Activated B cell treated with CpG ODN at 0.5 μM for 24 hours (primary cell): ENCODE results near the gene EXD3. TPM values are rescaled to one million over a fixed set of nuclear protein-coding genes. Genes with fewer than 3 reads are reported as not detected.
A peak's percentile ranks its signal among the peaks of the same experiment; 100 is the strongest.

Experiments
- ATAC-seq: fragments of 200-7000 bp; cut with Tn5 transposase; one replicate; pipeline ENCODE4 v1.10.0; 2021; ENCODE audit warnings: low read depth, mild to moderate bottlenecking, moderate library complexity
- CTCF ChIA-PET: fragments of 350-600 bp; sonication (Branson Sonifier 250); formaldehyde crosslinking; loops from one replicate; lab custom pipeline; 2021; ENCODE audit warnings: antibody characterized with exemption; lab: Charles Lee
- POLR2A ChIA-PET: fragments of 350-600 bp; sonication (Branson Sonifier 250); formaldehyde crosslinking; loops from one replicate; lab custom pipeline; 2021; ENCODE audit warnings: antibody characterized with exemption; lab: Charles Lee
- DNase-seq: peaks from one replicate; pipeline ENCODE4 v3.0.0; 2022
- H3K27ac Mint-ChIP-seq: one replicate; pipeline ENCODE4 v1.8.0; 2020; ENCODE audit warnings: mixed read lengths
- H3K27me3 Mint-ChIP-seq: one replicate; pipeline ENCODE4 v1.8.0; 2021; ENCODE audit warnings: mixed read lengths
- H3K36me3 Mint-ChIP-seq: one replicate; pipeline ENCODE4 v1.8.0; 2021; ENCODE audit warnings: low read depth, mixed read lengths
- H3K4me1 Mint-ChIP-seq: one replicate; pipeline ENCODE4 v1.8.0; 2021; ENCODE audit warnings: mixed read lengths
- H3K4me3 Mint-ChIP-seq: one replicate; pipeline ENCODE4 v1.8.0; 2020; ENCODE audit warnings: mild to moderate bottlenecking, mixed read lengths
- H3K9me3 Mint-ChIP-seq: one replicate; pipeline ENCODE4 v1.8.0; 2020; ENCODE audit warnings: mixed read lengths
- intact Hi-C: fragments of 100-400 bp; cut with micrococcal nuclease; formaldehyde crosslinking; loops from one replicate; pipeline ENCODE4 v1.15.1; 2024
- total RNA-seq: library from RNA; stranded (reverse); gene quantifications from 2 replicates; pipeline ENCODE4 v1.2.3, GENCODE V29; 2022
- TF ChIP-seq, protein P1 (sequence below): fragments of 200-600 bp; IDR thresholded peaks from one replicate; pipeline ENCODE4 v1.8.0; 2022; ENCODE audit warnings: antibody characterized with exemption, mild to moderate bottlenecking

The EXD3 gene
- total RNA-seq, 1 donor from 2014 or later = 12.8 TPM

DNA sequence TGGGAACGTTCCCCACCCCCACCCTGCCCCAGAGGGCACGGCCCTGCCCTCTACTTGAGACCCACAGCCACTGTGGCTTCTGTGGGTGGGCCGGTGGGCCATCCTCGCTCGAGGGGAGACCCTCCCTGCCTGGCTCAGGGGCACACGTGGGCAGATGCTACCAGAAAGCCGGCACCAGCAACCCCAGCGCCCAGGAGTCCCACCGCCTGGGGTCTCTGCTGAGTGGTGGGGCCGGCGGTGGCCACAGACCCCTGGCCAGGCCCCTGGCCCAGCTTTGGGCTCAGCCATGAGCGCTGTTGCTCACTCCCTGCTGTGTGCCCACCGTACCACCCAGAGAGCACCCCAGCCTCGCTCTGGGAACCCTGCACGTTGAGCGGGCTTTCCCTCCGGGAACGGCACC lies 104.4 kb downstream of the EXD3 start:
- Mint-ChIP-seq H3K4me3 (no peak overlapping the region), H3K36me3 (no peaks in the 10 kb centered on the region), H3K27ac (no peak overlapping the region), H3K9me3 (no peaks in the 10 kb centered on the region), H3K4me1 (peaks cover 8% of the 10 kb centered on the region), H3K27me3 (peaks cover 2% of the 10 kb centered on the region)
- POLR2A ChIA-PET = interaction anchor here (0.8 to 1.0 kb wide), 2 partner anchors 16 to 78 kb away, joined by 3 to 4 read pairs; partner anchors contain the start of gene NRARP
- no peak for ATAC-seq
- no peak for DNase-seq
- intact Hi-C loops = no loop called here
- CTCF ChIA-PET = interaction anchor here (3.6 kb wide), 1 partner anchor 17 kb away, joined by 17 read pairs; the partner anchor contains the start of gene NRARP
- TF ChIP-seq, protein P1, sequence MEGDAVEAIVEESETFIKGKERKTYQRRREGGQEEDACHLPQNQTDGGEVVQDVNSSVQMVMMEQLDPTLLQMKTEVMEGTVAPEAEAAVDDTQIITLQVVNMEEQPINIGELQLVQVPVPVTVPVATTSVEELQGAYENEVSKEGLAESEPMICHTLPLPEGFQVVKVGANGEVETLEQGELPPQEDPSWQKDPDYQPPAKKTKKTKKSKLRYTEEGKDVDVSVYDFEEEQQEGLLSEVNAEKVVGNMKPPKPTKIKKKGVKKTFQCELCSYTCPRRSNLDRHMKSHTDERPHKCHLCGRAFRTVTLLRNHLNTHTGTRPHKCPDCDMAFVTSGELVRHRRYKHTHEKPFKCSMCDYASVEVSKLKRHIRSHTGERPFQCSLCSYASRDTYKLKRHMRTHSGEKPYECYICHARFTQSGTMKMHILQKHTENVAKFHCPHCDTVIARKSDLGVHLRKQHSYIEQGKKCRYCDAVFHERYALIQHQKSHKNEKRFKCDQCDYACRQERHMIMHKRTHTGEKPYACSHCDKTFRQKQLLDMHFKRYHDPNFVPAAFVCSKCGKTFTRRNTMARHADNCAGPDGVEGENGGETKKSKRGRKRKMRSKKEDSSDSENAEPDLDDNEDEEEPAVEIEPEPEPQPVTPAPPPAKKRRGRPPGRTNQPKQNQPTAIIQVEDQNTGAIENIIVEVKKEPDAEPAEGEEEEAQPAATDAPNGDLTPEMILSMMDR = no peak

DNA sequence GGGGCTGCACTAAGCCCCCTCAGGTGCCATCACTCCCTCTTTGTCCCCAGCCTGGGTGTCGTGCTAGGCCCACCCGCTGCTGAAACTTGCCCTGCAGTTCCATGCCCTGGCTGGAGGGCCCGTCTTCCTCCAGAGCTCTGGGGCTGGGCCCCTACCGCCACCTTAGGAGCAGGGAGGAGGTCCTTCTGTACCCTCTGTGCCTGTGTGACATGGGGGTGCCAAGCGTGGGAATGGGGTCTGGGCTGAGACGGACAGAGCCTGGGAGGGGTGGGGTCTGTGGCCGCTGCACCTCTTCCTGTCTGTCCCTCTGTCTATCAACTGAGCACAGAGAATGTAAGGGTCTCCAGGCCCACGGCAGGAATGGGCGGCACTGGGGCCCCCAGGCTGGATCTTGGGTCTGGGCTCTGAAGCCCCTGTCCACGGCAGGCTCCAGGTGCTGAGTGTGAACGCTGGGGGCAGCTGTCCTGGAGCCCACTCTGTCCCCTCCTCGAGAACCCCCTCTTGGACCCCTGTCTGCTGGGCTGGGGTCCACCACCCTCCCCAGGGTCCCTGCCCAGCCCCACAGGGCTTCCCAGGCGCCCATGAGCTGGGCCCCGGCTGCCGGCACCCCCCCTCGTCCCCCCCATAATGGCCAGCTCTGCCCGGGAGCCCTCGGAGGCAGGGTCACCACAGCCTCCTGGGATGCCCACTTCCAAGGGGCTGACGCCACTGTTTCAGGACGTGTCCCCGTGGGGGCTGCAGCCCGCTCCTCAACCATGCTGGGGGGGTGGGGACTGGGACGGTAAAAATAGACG lies 105.0 kb downstream of the EXD3 start:
- intact Hi-C loops = no loop called here
- Mint-ChIP-seq H3K4me1 (peaks cover 8% of the 10 kb centered on the region), H3K27me3 (peaks cover 2% of the 10 kb centered on the region), H3K4me3 (no peak overlapping the region), H3K9me3 (no peaks in the 10 kb centered on the region), H3K36me3 (no peaks in the 10 kb centered on the region), H3K27ac (no peak overlapping the region)
- DNase-seq (no peak), ATAC-seq (no peak)
- ChIA-PET CTCF (interaction anchor here (3.6 kb wide), 1 partner anchor 16 kb away, joined by 17 read pairs; the partner anchor contains the start of gene NRARP), POLR2A (interaction anchor here (0.8 to 1.1 kb wide), 3 partner anchors 13 to 77 kb away, joined by 3 to 4 read pairs (median 4); partner anchors contain the start of gene NRARP)
- TF ChIP-seq, protein P1 = no peak

DNA sequence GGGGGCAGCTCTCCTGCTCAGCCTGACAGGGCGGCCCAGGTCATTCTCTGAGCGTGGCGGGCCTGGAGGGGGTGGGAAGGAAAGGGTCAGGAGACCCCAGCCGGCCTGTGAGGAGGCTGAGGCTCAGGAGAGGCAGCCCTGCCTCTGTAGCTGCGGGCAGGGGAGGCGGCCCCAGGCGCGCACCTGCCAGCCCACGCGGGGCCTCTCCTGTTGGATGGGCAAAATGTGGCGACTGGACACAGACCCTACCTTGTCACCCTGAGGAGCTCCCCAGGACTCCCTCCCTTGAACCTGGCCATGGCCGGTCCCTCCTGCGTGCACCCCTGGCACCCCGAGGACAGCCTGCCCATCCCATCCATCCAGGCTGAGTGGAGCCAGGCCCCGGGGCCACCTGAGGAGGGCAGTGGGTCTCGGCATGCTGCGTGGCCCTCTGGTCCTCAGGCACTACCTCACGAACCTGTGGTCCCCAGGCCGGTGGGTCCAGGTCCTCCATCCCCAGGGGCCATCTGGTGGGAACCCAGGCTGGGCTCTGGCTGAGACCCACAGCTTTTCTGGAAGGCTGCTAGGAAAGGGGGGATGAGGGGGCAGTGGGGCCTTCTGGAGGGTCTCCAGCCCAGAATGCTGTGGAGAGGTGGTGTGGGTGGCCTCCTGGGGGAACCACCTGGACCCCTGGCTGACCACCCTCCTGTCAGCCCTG lies 105.8 kb downstream of the EXD3 start:
- no peaks in the 10 kb centered on the region for H3K36me3 Mint-ChIP-seq

DNA sequence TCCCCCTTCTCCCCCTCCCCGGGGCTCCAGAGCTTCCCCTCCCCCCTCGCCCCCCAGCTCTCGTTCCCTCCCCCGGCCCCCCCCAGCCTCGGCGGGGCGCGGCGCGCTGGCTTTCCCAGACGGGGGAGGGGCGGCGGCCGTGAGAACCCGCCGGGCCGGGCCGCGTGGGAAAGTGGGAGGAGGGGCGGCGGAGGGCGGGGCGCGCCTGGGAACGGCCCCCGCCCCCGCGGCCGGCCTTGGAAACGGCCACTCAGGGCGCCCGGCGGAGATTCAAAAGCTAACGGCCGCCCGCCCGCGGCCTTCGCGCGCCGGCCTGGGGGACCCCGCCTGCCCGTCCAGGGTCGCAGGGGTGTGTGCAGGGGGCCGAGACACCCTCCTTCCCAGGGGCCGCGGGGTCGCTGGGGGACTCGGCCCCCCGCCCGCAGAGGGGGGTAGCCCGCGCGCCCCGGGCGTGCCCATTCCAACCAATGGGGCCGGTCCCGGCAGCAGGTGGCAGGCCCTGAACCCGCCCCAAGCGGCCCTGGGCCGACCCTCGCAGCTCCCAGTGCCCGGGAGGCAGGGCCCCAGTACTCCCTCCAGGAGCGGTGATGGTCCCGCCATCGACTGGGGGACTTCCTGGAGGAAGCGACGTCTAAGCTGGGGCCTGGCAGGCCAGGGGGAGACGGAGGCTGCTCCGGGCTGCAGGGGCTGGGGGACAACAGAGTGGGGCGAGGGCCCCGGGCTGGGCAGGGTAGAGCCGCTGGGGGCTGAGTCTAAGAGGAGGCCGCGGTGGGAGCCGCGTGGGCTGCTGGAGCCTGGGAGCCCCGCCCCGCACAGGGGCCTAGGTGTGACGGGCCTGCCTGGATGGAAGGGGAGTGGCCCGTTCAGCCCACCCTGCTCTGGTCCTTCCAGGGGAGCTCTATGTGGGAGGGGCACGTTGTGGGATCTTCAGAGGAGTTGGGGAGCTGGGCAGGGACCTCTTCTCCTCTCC lies 106.7 kb downstream of the EXD3 start:
- Mint-ChIP-seq H3K27ac (no peak overlapping the region), H3K27me3 (peaks cover 2% of the 10 kb centered on the region), H3K4me3 (no peak overlapping the region), H3K9me3 (no peaks in the 10 kb centered on the region), H3K36me3 (no peaks in the 10 kb centered on the region), H3K4me1 (peaks cover 5% of the 10 kb centered on the region)
- CTCF ChIA-PET = interaction anchor here (0.8 to 1.0 kb wide), 2 partner anchors 14 kb away, joined by 3 to 4 read pairs; partner anchors contain the start of gene NRARP
- DNase-seq = peak; percentile 31
- ATAC-seq = peak; percentile 15
- TF ChIP-seq, protein P1 = no peak
- POLR2A ChIA-PET = interaction anchor here (0.7 to 1.4 kb wide), 3 partner anchors 10 to 39 kb away, joined by 3 to 7 read pairs (median 4); partner anchors contain the start of gene TOR4A
- intact Hi-C loops = no loop called here

More for the DNA sequence above, 105.8 kb downstream of the EXD3 start:
- DNase-seq (no peak), ATAC-seq (no peak)
- Mint-ChIP-seq H3K9me3 (no peaks in the 10 kb centered on the region), H3K4me3 (no peak overlapping the region), H3K27me3 (peaks cover 2% of the 10 kb centered on the region), H3K27ac (no peak overlapping the region), H3K4me1 (peaks cover 8% of the 10 kb centered on the region)
- intact Hi-C loops = no loop called here
- POLR2A ChIA-PET = interaction anchor here (1.1 to 1.4 kb wide), 2 partner anchors 9 to 13 kb away, joined by 4 to 7 read pairs; no protein-coding TSS in a partner anchor
- TF ChIP-seq, protein P1 = no peak
- CTCF ChIA-PET = interaction anchor here (0.8 kb wide), 1 partner anchor 15 kb away, joined by 3 read pairs; the partner anchor contains the start of gene NRARP
